ENCODE measurements around the gene SORBS1. TPM values are rescaled to one million over a fixed set of nuclear protein-coding genes. Genes with fewer than 3 reads are reported as not detected.

SORBS1 gene
- total and polyA plus RNA-seq, 2 donors (not counting 1 experiment from before 2014, with no cell fraction given) = 0.21 to 1.5 TPM

DNA sequence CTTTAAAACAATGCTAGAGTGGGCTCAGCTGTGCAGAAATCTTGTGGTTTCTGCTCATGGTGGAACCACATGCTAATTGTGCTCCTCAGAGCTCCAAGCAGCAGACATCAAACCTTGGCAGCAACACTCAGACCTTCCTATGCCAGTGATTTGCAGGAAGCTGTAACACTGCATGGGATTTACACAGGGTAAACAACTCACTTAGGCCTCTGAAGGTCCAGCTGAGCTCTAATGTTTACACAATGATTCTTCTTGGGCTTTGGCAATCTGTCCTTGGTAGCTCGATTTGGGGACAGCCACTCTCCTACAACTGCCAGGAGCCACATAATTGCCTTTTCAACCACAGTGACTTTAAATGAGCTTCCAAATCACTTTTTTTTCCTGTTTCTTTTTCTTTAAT is 172.6 kb downstream of the SORBS1 start:
- Mint-ChIP-seq H3K4me1 (peaks cover 6% of the 10 kb centered on the region), H3K4me3 (no peak overlapping the region), H3K27me3 (peaks cover 5% of the 10 kb centered on the region), H3K9me3 (ENCODE audit: insufficient read depth) (no peaks in the 10 kb centered on the region), H3K27ac (no peak overlapping the region)
- peaks cover 0 to 4% (median 0%) of the 10 kb centered on the region in 3 donors for H3K9me3 ChIP-seq (ENCODE audit: control extremely low read depth in 1 of 3, control insufficient read depth in 2 of 3, insufficient read depth in 1 of 3, low read length in 2 of 3)
- no peak overlapping the region for H3K4me3 ChIP-seq (ENCODE audit: control extremely low read depth in 1 of 5, extremely low read depth in 1 of 5, insufficient read depth in 1 of 5, low read depth in 2 of 5, low read length in 4 of 5)
- H3K9ac ChIP-seq (ENCODE audit: low read length) = no peak overlapping the region
- no peak overlapping the region for H2AFZ ChIP-seq (ENCODE audit: insufficient read depth, low read depth, low read length, poor library complexity, severe bottlenecking)
- ATAC-seq (ENCODE audit: low read depth) = no peak
- no peaks in the 10 kb centered on the region for H4K20me1 ChIP-seq (ENCODE audit: control insufficient read depth, insufficient read depth, low read length, poor library complexity, severe bottlenecking)
- WGBS (ENCODE audit: insufficient coverage) = 88% methylated on average over 1 of the region's 1 CpG
- ChIA-PET CTCF (interaction anchor here (1.4 kb wide), 1 partner anchor 13 kb away, joined by 3 read pairs; no protein-coding TSS in a partner anchor), POLR2A (no interaction called here)
- H3K79me2 ChIP-seq (ENCODE audit: control insufficient read depth, insufficient read depth, low read length) = no peaks in the 10 kb centered on the region
- no peak for TF ChIP-seq EZH2 (IDR thresholded peaks at IDR 0.05; ENCODE audit: borderline replicate concordance, insufficient read depth, low read depth, low read length, poor library complexity, severe bottlenecking)
- TF ChIP-seq, protein P1, sequence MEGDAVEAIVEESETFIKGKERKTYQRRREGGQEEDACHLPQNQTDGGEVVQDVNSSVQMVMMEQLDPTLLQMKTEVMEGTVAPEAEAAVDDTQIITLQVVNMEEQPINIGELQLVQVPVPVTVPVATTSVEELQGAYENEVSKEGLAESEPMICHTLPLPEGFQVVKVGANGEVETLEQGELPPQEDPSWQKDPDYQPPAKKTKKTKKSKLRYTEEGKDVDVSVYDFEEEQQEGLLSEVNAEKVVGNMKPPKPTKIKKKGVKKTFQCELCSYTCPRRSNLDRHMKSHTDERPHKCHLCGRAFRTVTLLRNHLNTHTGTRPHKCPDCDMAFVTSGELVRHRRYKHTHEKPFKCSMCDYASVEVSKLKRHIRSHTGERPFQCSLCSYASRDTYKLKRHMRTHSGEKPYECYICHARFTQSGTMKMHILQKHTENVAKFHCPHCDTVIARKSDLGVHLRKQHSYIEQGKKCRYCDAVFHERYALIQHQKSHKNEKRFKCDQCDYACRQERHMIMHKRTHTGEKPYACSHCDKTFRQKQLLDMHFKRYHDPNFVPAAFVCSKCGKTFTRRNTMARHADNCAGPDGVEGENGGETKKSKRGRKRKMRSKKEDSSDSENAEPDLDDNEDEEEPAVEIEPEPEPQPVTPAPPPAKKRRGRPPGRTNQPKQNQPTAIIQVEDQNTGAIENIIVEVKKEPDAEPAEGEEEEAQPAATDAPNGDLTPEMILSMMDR (IDR thresholded peaks at IDR 0.05) = no peak
- intact Hi-C loops (cut with micrococcal nuclease) = no loop called here
- no peak overlapping the region for H3K27ac ChIP-seq (ENCODE audit: low read length in 2 of 2)
- no peaks in the 10 kb centered on the region for H3K36me3 ChIP-seq (replicated peaks in 1 of 2; ENCODE audit: control extremely low read depth in 1 of 2, control insufficient read depth in 1 of 2, extremely low read depth in 1 of 2, insufficient read depth in 2 of 2, low read length in 1 of 2)
- H3K27me3 ChIP-seq (replicated peaks in 1 of 4; ENCODE audit: control extremely low read depth in 1 of 4, control insufficient read depth in 3 of 4, insufficient read depth in 4 of 4, low read length in 3 of 4) = no peaks in the 10 kb centered on the region
- peaks cover 5% of the 10 kb centered on the region in 2 donors for H3K4me1 ChIP-seq (ENCODE audit: control insufficient read depth in 2 of 2, insufficient read depth in 2 of 2, low read length in 2 of 2)
- no peak for DNase-seq
- no peak overlapping the region for H3K4me2 ChIP-seq (replicated peaks; ENCODE audit: low read depth, low read length, poor library complexity, severe bottlenecking)

DNA sequence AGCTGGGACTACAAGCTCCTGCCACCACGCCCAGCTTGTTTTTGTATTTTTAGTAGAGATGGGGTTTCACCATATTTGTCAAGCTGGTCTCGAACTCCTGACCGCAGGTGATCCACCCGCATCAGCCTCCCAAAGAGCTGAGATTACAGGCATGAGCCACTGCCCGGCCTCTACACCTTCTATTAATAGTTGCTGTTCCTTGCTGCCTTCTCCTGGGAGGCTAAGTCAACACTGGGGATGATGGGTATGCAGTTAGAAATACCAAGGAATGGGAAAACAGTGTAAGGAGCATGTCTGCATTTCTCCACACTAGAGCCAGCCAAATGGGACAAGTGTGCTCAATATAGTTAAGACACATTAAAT is 173.1 kb downstream of the SORBS1 start:
- H3K4me3 ChIP-seq (ENCODE audit: control extremely low read depth in 1 of 5, extremely low read depth in 1 of 5, insufficient read depth in 1 of 5, low read depth in 2 of 5, low read length in 4 of 5) = no peak overlapping the region
- CTCF ChIA-PET = interaction anchor here (1.4 kb wide), 1 partner anchor 13 kb away, joined by 3 read pairs; no protein-coding TSS in a partner anchor
- POLR2A ChIA-PET = no interaction called here
- no peak for DNase-seq
- no peaks in the 10 kb centered on the region for H3K79me2 ChIP-seq (ENCODE audit: control insufficient read depth, insufficient read depth, low read length)
- peaks cover 5% of the 10 kb centered on the region in 2 donors for H3K4me1 ChIP-seq (ENCODE audit: control insufficient read depth in 2 of 2, insufficient read depth in 2 of 2, low read length in 2 of 2)
- no peaks in the 10 kb centered on the region for H4K20me1 ChIP-seq (ENCODE audit: control insufficient read depth, insufficient read depth, low read length, poor library complexity, severe bottlenecking)
- H3K4me3 Mint-ChIP-seq = no peak overlapping the region
- H3K27ac Mint-ChIP-seq = no peak overlapping the region
- no peaks in the 10 kb centered on the region for H3K36me3 ChIP-seq (replicated peaks in 1 of 2; ENCODE audit: control extremely low read depth in 1 of 2, control insufficient read depth in 1 of 2, extremely low read depth in 1 of 2, insufficient read depth in 2 of 2, low read length in 1 of 2)
- intact Hi-C loops (cut with micrococcal nuclease) = no loop called here
- H3K9me3 Mint-ChIP-seq (ENCODE audit: insufficient read depth) = no peaks in the 10 kb centered on the region
- H3K27me3 Mint-ChIP-seq = peaks cover 5% of the 10 kb centered on the region
- H3K9ac ChIP-seq (ENCODE audit: low read length) = no peak overlapping the region
- H2AFZ ChIP-seq (ENCODE audit: insufficient read depth, low read depth, low read length, poor library complexity, severe bottlenecking) = no peak overlapping the region
- H3K27me3 ChIP-seq (replicated peaks in 1 of 4; ENCODE audit: control extremely low read depth in 1 of 4, control insufficient read depth in 3 of 4, insufficient read depth in 4 of 4, low read length in 3 of 4) = no peaks in the 10 kb centered on the region
- H3K9me3 ChIP-seq (ENCODE audit: control extremely low read depth in 1 of 3, control insufficient read depth in 2 of 3, insufficient read depth in 1 of 3, low read length in 2 of 3) = peaks cover 0 to 4% (median 0%) of the 10 kb centered on the region in 3 donors
- no peak overlapping the region for H3K4me2 ChIP-seq (replicated peaks; ENCODE audit: low read depth, low read length, poor library complexity, severe bottlenecking)
- H3K27ac ChIP-seq (ENCODE audit: low read length in 2 of 2) = no peak overlapping the region
- TF ChIP-seq EZH2 (IDR thresholded peaks at IDR 0.05; ENCODE audit: borderline replicate concordance, insufficient read depth, low read depth, low read length, poor library complexity, severe bottlenecking) = no peak
- TF ChIP-seq, protein P1 (IDR thresholded peaks at IDR 0.05) = no peak
- WGBS (ENCODE audit: insufficient coverage) = 71% methylated on average over 3 of the region's 5 CpGs
- ATAC-seq (ENCODE audit: low read depth) = no peak
- H3K4me1 Mint-ChIP-seq = peaks cover 6% of the 10 kb centered on the region
